CD4-positive, alpha-beta T cell treated with Interleukin-2 at 100 ng/mL for 4 hours (primary cell): ENCODE data around the gene KHDC1L.
"Not testable (repeated sequence)": the region's sequence is repeated elsewhere in the genome, so short reads cannot be mapped to it uniquely, and the experiment has no call there.

Experiments used
- DNase-seq: peaks from one replicate; pipeline ENCODE4 v3.0.0-alpha.2; 2020; ENCODE audit warnings: low spot score

Gene KHDC1L, protein sequence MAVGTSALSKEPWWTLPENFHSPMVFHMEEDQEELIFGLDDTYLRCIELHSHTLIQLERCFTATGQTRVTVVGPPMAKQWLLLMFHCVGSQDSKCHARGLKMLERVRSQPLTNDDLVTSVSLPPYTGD

DNA sequence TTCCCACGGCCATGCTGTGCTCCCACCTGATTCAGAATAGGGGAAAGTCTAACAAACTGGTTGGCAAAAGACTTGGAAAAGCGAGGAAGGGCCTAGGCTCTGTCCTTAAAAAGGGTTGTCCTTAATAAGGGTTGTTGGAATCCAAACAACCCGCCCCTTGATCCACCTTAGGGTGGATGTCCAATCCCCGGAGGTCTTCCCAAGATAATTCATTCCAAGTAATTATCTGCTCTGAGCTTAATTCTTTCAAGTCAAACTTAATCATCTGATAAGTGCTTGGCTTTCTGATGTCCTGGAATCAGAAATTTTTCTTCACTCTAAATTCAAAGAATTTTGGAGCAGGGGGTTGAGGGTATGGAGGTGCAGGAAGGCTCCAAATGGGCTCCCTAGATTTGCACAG is at the start of gene KHDC1L:
TSS of gene KHDC1L (minus strand) at position 101 of the 400 bp plus-strand sequence. CDS start at position 13, 88 bp downstream.
- no peak for DNase-seq

DNA sequence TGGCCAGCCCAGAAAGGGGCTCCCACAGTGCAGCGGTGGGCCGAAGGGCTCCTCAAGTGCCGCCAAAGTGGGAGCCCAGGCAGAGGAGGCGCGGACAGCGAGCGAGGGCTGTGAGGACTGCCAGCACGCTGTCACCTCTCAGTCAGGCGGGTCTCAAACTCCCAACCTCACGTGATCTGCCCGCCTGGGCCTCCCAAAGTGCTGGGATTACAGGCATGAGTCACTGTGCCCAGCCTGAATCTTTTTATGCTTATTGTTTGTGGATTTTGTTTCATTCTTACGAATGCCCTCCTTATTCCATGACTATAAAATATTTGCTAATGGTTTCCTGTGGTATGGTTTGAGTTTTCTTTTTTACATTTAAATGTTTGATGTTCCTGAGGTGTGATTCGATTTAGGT is 44.0 kb upstream of the KHDC1L start:
- DNase-seq: not testable (repeated sequence)

DNA sequence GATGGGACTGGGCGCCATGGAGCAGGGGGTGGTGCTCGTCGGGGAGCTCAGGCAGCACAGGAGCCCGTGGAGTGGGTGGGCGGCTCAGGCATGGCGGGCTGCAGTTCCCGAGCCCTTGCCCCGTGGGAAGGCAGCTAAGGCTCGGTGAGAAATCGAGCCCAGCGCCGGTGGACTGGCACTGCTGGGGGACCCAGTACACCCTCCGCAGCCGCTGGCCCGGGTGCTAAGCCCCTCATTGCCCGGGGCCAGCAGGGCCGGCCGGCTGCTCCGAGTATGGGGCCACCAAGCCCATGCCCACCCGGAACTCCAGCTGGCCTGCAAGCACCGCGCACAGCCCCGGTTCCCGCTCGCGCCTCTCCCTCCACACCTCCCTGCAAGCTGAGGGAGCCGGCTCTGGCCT is 43.6 kb upstream of the KHDC1L start:
- not testable (repeated sequence) for DNase-seq

DNA sequence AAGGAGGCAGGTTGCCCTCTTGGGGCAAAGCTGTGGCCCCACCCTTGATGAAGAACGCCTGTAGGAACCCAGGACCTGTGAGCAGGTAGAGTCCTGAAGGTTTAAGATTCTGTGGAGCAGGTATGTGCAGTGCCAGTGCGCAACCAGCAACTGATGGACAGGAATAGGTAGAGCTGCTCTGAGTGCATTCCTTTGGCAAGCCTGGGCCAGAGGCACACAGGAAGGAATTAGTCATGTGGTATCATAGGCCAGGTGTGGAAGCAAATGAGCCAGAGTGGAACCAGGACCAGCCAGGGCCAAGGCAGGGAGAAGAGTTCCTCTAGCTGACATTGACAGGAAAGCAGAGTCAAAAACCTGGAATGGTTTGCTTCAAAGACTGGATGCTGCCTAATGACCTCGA is 39.1 kb upstream of the KHDC1L start:
- DNase-seq: no peak

DNA sequence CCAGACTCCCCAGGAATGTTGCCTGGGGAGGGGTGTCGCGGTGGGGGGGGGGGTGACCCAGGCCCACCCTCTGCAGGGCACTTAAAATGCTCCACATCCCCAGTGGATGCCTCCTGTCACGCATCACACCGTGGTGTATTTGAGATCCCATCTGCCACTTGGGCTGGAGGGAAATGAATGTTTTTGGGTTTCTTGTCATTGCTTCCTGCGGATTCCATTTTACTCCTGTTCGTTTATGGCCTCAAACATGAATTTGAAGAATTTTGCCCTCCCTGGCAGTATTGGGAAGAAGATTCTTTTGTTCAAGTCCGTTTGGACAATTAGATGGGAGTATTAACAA is 38.2 kb upstream of the KHDC1L start:
- DNase-seq: no peak

DNA sequence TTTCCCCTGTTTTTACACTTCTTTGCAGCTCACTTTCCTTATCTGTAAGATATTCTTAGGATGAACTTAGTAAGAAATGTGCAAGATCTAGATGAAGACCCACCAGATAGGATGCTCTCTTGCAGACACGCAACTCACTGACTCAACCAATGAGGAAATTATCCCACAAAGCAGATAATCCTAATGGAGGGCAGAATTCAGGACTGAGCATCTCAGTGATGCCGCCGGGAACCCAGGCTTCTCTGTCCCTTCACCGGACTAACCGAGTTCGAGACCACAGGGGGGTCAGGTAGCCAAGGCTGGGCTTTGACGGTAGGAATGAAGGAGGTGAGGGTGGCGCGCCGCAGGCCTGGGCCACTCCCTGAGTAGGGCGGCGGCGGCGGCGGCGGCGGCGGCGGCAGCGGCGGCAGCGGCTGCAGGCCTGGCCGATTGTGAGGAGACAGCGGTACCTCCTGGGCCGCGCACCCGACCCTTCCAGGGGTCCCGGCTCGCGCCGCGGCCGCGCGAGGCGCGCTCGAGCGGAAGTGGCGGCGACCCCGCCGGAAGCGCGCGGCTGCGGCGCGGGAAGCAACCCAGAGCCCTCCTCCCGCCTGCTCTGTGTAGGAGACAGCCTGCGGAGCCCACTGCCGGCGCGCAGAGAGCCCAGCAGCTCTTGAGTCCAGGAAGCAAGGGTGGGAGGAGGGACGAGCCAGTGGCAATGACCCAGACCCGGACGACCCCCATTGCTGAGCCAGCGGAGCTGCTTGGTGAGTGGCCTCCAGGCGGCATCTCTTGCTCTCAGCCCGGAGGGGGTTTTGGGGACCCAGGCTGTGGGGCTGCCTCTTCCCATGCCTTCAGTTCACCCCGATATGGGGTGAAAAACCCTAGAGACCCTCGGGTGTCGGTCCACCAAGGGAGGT is 37.6 kb upstream of the KHDC1L start, which contains the start of gene KHDC1:
TSS of gene KHDC1 (minus strand) at position 526 of the 899 bp plus-strand sequence. CDS start 20,679 bp downstream, outside the sequence.
- peak; percentile 58 for DNase-seq

DNA sequence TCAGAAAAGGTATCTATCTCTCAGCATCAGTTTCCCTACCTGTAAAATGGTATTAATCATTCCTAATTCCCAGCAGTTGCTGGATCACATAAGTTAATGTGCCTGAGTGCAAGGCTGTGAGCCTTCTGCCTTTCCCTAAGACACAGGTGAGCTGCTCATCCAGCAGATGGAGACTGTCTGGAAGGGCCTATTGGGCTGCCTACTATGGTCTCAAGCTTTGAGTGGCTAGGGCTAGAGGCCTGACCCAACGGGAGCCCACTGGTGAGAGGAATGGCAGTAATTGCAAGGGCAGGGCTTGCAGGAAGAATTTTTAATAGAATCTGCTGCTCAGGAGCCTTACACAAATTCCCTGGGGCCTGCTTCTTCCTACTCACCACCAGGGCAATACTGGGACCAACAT is 33.4 kb upstream of the KHDC1L start:
- DNase-seq: no peak

DNA sequence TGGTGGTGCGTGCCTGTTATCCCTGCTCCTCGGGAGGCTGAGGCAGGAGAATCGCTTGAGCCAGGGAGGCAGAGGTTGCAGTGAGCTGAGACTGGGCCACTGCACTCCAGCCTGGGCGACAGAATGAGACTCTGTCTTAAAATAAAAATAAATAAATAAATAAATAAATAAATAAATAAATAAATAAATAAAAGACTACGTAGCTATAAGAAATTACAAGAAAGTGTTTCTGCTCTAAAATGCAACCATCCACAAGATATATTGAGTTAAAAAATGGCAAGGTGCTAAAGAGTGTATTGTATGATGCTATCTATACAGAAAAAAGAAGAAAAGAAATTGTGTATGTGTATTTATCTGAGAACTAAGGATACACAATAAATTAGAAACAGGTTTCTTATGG is 29.0 kb upstream of the KHDC1L start:
- not testable (repeated sequence) for DNase-seq

DNA sequence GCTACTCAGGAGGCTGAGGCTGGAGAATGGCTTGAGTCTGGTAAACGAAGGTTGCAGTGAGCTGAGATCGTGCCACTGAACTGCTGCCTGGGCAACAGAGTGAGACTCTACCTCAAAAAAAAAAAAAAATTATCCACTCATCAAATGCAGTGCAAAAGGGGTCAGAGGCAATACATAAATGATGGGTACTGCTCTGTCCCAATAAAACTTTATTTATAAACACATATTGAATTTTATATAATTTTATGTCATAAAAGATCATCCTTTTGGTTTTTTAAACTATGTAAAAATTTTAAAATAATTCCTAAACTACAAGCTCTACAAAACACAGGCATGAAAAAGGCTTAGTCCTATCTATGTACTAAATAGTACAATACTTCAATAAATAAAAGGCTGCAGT is 27.4 kb upstream of the KHDC1L start:
- DNase-seq: no peak

DNA sequence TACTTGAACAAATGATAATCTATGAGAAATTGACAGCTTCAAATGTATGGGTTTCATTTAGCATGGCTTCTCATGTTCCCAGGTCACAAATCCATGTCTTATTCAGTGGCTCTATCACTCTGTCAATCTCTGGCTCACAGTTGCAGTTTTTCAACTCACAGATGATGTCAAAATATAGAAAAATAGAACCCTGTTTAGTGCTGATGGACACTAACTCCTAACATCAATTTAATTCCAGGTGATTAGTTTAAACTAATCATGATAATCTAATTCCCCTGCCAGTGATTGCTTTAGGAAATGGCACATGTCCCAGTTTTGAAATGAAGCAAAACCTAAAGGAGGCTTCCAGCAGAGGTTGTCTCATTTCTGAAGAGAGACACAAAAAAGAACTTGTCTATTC is 24.7 kb upstream of the KHDC1L start:
- DNase-seq: no peak

DNA sequence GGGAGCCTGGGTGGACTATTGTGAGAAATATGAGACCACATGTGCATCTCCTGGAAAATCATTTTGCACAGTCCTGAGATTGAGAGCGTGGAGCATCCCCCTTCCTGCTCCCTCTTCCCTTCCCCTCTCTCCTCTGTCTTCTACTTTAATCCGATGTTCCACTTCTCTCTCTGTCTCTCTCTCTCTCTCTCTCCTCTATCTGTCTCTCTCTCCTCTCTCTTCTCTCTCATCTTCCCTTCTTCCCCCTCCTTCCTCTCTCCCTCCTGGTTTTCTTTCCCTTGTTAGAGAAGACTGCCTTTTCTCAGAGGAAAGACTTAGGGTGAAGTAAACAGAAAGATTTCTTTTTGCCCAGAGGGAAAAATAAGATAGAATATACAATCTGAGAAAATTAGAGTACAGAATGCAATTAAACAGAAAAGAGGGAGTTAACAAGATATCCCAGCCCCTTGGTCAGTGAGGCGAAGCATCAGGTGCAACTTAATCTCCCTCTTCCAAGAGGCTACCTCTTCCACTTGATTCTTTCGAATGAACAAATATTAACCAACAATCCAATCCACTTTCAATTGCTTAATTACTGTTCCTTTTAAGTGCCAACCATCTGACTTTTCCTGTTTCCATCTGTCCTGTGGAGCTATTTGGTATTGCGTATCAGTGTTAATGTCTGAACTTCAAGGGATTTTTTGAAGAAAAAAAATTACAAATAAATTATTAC is 23.1 kb upstream of the KHDC1L start:
- no peak for DNase-seq

DNA sequence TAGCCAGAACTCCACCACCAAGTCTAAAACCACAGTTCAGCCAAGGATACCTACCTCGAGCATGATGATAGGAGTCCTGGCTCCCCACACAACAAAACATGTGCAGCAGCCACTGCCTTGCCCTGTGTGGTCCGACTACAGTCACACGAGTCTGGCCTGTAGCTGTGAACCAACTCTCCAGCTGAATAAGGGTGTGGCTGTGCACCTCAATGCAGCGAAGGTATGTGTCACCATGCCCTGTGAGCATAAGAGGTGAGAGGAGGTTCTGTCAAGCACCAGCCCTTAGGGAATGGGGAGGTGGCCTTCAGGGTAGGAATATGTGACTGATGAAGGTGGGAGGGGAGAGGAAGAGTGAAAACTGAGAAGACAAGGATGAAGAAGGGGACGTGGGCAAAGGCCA is 16.7 kb upstream of the KHDC1L start:
- DNase-seq: no peak

DNA sequence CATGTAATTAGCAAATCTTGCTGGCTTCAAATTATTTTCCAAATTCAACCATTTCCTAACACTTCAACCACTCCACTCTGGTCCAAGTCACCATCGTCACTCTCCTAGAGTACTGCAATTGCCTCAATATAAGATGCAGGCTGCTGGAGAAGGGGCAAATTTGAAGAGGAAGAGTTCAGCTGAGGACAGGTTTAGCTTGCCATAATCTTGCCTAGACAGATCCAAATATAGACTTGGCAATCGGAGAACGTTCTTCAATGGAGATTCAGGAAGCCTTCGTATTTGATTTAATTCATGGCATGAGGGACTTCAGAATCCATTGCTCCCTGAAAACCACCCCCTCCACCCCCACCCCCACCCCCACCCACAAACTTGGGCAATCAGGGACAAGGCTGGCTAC is 15.4 kb upstream of the KHDC1L start:
- DNase-seq: no peak

DNA sequence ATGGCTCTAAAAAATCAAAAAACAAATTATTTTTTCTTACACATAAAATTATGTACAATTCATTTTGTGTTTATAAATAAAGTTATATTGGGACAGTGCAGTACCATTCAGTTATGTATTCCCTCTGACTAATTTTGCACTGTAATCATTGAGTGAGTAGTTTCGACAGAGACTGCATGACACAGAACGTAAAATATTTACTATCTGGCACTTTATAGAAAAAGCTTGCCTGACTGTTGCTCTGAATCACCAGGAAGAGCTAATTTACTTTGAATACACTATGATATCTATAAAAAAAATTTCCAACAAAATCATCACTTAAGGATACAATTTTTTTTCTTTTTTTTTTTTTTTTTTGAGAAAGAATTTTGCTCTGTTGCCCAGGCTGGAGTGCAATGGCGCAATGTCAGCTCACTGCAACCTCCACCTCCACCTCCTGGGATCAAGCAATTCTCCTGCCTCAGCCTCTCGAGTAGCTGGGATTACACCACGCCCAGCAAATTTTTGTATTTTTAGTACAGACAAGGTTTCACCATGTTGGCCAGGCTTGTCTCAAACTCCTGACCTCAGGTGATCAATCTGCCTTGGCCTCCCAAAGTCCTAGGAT is 11.0 kb upstream of the KHDC1L start:
- no peak for DNase-seq

DNA sequence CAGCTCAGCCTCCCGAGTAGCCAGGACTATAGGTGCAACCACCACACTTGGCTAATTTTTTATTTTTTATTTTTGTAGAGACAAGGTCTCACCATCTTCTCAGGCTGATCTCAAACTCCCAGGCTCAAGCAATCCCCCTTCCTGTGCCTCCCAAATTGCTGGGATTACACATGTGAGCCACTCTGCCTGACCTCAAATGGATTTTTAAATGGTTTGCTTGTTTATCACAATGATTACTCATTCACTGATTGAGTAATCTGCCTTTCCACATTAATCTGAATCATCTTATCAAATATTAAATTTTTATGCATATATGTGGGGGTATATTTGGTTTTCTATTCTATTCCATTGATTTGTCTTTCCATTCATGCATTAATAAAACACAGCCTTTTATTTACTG is 9.4 kb upstream of the KHDC1L start:
- DNase-seq: no peak

DNA sequence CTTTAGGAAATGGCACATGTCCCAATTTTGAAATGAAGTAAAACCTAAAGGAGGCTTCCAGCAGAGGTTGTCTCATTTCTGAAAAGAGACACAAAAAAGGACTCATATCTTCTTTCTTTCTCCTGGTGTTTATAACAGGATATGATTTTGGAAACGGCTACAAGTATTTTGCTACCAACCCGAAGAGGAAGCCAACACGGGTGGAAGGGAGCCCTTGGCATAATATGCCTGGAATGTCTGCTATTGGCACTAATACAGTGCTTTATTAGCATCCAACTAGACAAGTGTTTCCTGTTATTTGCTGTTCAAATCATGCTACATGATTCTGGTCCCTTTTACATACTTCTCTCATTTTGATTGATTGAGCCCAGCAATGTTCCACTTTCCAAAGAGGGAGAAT is 8.7 kb upstream of the KHDC1L start:
- not testable (repeated sequence) for DNase-seq

DNA sequence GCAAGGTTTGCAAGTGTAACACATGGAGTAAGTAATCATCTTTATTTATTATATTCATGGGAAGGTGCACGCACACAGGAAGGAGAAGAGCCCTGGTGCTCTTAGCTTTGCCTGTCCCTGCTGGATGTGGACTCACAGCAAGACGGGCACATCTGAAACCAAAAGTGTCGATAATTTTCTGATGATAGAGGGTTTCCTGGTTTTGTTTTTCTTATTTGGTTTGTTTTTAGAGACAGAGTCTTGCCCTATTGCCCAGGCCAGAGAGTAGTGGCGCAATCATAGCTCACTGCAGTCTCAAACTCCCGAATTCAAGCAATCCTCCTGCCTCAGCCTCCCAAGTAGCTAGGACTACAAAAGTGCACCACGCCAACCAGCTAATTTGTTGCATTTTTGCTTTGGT is 7.8 kb upstream of the KHDC1L start:
- no peak for DNase-seq

DNA sequence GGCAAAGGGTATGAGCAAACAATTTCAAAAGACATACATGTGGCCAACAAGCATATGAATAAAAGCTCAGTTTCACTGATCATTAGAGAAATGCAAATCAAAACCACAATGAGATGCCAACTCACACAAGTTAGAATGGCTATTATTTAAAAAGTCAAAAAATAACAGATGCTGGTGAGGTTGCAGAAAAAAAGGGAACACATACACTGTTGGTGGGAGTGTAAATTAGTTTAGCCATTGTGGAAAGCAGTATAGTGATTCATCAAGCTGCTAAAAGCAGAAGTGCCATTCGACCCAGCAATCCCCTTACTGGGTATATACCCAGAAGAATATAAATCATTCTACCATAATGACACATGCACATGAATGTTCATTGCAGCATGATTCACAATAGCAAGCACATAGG is 6.7 kb upstream of the KHDC1L start:
- no peak for DNase-seq

DNA sequence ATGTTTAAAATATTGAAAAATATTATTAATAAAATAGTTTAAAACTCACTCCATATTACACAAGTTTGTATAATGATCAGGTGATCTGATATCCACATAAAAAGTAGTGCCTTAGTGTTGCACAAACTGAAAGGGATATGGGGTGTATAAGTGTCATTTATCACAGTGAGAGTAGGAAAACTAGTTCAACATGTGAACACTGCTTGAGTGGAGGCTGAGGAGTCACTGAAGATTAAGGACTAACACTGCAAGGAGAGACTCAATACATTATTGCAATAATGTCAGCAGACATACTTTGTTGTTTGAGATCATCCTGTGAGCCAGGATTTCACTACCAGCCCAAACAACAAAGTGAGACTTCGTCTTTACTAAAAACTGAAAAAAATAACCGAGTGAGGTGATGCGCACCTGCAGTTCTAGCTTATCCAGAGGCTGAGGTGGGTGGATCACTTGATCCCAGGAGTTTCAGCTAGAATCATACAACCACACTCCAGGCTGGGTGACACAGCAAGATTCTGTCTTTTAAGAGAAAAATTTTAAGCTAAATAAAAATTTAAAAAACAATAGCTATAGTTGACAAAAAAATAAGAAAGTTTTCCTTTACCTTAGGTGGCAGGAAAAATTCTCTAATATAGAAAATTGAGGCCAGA is 2.4 kb upstream of the KHDC1L start:
- DNase-seq: no peak

DNA sequence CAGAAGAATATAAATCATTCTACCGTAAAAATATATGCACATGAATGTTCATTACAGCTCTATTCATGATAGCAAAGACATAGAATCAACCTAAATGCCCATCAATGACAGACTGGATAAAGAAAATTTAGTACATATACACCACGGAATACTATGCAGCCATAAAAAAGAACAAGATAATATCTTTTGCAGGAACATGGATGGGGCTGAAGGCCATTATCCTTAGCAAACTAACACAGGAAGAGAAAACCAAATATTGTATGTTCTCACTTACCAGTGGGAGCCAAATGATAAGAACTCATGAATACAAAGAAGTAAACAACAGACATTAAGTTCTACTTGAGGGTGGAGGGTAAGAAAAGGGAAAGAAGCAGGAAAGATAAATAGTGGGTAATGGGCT is 8.4 kb downstream of the KHDC1L start:
- DNase-seq: no peak

DNA sequence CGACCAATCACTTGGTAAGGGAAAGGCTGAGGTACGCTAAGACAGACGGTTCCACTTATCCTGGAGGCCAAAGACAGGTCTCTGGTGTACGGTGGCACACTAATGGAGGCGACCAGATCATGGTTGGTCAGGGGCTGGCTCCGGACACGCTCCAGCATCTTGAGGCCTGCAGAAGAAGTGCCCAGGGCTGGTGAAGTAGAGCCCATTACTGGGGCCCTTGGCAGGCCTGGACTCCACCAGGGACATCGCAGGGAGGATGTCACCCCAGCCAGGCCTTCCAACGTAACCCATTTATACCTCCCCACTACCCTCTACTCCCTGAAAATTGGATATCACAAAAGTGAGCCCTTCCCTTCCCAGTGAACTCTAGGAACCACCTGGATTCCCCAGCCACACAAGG is 16.2 kb downstream of the KHDC1L start:
- no peak for DNase-seq

DNA sequence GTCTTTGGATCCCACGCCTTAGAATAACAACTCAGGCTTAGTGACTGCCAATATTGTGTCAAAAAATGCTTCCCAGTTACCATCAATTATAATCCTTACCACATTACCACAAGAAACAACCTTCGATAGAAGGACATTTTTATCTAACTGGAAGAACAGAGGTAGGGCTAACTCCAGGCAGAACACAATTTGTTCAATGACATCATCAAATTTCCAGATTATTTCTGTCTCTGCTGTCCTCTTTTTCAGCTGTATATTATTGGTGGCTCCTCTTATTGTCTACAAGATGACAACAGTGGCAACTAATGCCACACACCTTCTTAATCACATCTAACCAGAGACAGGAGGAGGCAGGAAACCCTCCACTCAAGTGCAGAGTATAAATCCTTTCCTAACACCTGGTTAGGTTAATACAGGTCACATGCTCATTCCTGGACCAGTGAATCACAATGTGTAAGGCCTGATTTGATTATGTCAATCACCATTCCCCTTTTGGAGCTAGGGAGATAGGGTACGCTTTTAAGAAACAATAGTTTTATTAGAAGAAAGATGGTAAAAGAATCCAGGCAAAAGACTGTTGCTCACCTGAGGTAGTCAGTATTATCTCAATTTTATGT is 18.0 kb downstream of the KHDC1L start:
- no peak for DNase-seq
